K562 (cell line): Measurements from ENCODE around the gene UNC5C. TPM values are rescaled to one million over a fixed set of nuclear protein-coding genes. Genes with fewer than 3 reads are reported as not detected.

Experiments
- CLOCK ChIP-seq: fragments of 250-450 bp; sonication (Bioruptor Pico); IDR thresholded peaks from 2 replicates; pipeline ENCODE4 v1.4.0; 2020; ENCODE audit warnings: mild to moderate bottlenecking, moderate library complexity, borderline replicate concordance
- HNRNPLL ChIP-seq: fragments of 200-400 bp; formaldehyde crosslinking; IDR thresholded peaks from 2 replicates; pipeline ENCODE4 v1.6.1; 2017; ENCODE audit warnings: low read length, low read depth, mild to moderate bottlenecking; ENCODE audit not compliant: poor library complexity, severe bottlenecking
- PCBP1 ChIP-seq: fragments of 200-400 bp; formaldehyde crosslinking; IDR thresholded peaks from 2 replicates; pipeline ENCODE4 v1.6.1; 2018; ENCODE audit warnings: mild to moderate bottlenecking, low read depth, low read length; ENCODE audit not compliant: poor library complexity, severe bottlenecking
- YY1 ChIP-seq, 3 experiments: IDR thresholded peaks; 2 replicates each; pipeline ENCODE4 v1.6.1; 2011; ENCODE audit warnings: low read length in 2 of 3, mild to moderate bottlenecking in 2 of 3, moderate library complexity in 2 of 3, borderline replicate concordance in 1 of 3, control low read depth in 1 of 3, low read depth in 1 of 3; ENCODE audit not compliant: insufficient read depth in 3 of 3, insufficient replicate concordance in 2 of 3, control insufficient read depth in 1 of 3, insufficient read length in 1 of 3; ENCODE audit errors: extremely low read depth in 1 of 3
- ZNF318 ChIP-seq, 2 experiments: fragments of 450-650 bp; IDR thresholded peaks; 2 replicates each; pipeline ENCODE4 v1.6.1; 2016; ENCODE audit warnings: mild to moderate bottlenecking in 2 of 2, borderline replicate concordance in 1 of 2, low read depth in 1 of 2, moderate library complexity in 1 of 2
- ZNF740 ChIP-seq, 3 experiments: fragments of 200-800 bp in 1 of 3; sonication (Bioruptor generic) in 1 of 3; sonication (generic) in 1 of 3; formaldehyde crosslinking in 1 of 3; IDR thresholded peaks; 2 replicates each; pipeline versions ENCODE4 v1.6.1 to v1.8.0; 2016 to 2022; ENCODE audit warnings: mild to moderate bottlenecking in 2 of 3, missing compliant biosample characterization in 2 of 3, missing genetic modification characterization in 2 of 3, missing genetic modification reagents in 1 of 3
- polyA plus RNA-seq, 8 experiments: library from polyadenylated mRNA; depleted of rRNA in 4 of 8; stranded (reverse) in 5 of 8; unstranded in 3 of 8; fragments of >200 nt; fragmentation: Nextera tagmentation in 2 of 8; fragmentation: Illumina TruSeq in 1 of 8; extraction: Ambion mirVana in 2 of 8; extraction: Trizol in 1 of 8; gene quantifications; 2 replicates each; pipeline versions ENCODE4 v1.2.1 to v1.2.3, GENCODE V29; 2011 to 2014; ENCODE audit warnings: inconsistent platforms in 1 of 8, missing spikeins in 1 of 8
- total RNA-seq, 7 experiments: library from RNA; depleted of rRNA in 6 of 7; stranded (reverse); fragments of >200 nt in 6 of 7; fragmentation: Illumina TruSeq in 2 of 7; extraction: Trizol in 2 of 7; gene quantifications; 2 replicates each; pipeline versions ENCODE4 v1.2.1 to v1.2.3, GENCODE V29; 2011 to 2021; ENCODE audit warnings: low replicate concordance in 1 of 7

The UNC5C gene
- total and polyA plus RNA-seq, 9 of the 15 experiments (the other 6 are each of a cell fraction or from before 2014, with no cell fraction given), result under 0.01 to 0.10 (median 0.03) TPM; not detected in 1

- TF ChIP-seq ZNF318 (IDR thresholded peaks at IDR 0.05; ENCODE audit: borderline replicate concordance in 1 of 2, low read depth in 1 of 2), result no peak
- no peak for TF ChIP-seq CLOCK (CRISPR knock-in tag)
- no peak for TF ChIP-seq PCBP1
- peak in 1 of 3 experiments; percentile 83 for TF ChIP-seq YY1 (IDR thresholded peaks at IDR 0.05; ENCODE audit: borderline replicate concordance in 1 of 3, control insufficient read depth in 1 of 3, extremely low read depth in 1 of 3, insufficient read depth in 3 of 3, insufficient read length in 1 of 3, insufficient replicate concordance in 2 of 3, low read depth in 1 of 3, low read length in 2 of 3)
- TF ChIP-seq ZNF740 (CRISPR knock-in tag; IDR thresholded peaks at IDR 0.05), result no peak
- TF ChIP-seq ZNF740 (tag; IDR thresholded peaks at IDR 0.05), result no peak
- TF ChIP-seq HNRNPLL, result no peak
Measured at GRCh38 chr4:95379633-95380032, 169.1 kb downstream of the UNC5C start (continued).
